K562 (cell line): ENCODE results near the gene TMEM86B. TPM values are rescaled to one million over a fixed set of nuclear protein-coding genes. Genes with fewer than 3 reads are reported as not detected.

Experiments used
- EGR1 ChIP-seq: fragments of 450-650 bp; conservative IDR thresholded peaks from 2 replicates; pipeline ENCODE4 v1.6.1; 2017; ENCODE audit warnings: mild to moderate bottlenecking
- ELF4 ChIP-seq: fragments of 450-650 bp; formaldehyde crosslinking; IDR thresholded peaks from 2 replicates; pipeline ENCODE4 v1.4.0; 2022; ENCODE audit warnings: missing genetic modification characterization
- HEY1 ChIP-seq: fragments of 250-450 bp; sonication (Bioruptor Pico); IDR thresholded peaks from 2 replicates; pipeline ENCODE4 v1.5.0; 2020; ENCODE audit warnings: mild to moderate bottlenecking, moderate library complexity, borderline replicate concordance
- NFE2 ChIP-seq: IDR thresholded peaks from 2 replicates; pipeline ENCODE4 v1.6.1; 2014; ENCODE audit warnings: antibody characterized with exemption, low read depth
- SP1 ChIP-seq: sonication (generic); formaldehyde crosslinking; IDR thresholded peaks from 2 replicates; pipeline ENCODE4 v1.8.1; 2022; ENCODE audit warnings: mild to moderate bottlenecking, missing genetic modification reagents
- SRSF9 ChIP-seq: fragments of 200-400 bp; formaldehyde crosslinking; IDR thresholded peaks from 2 replicates; pipeline ENCODE4 v1.6.1; 2017; ENCODE audit warnings: low read depth, low read length, borderline replicate concordance
- TCF7L2 ChIP-seq: fragments of 150-350 bp; IDR thresholded peaks from 2 replicates; pipeline ENCODE4 v1.6.1; 2016; ENCODE audit warnings: low read depth, mild to moderate bottlenecking, low read length, moderate library complexity
- ZBTB7A ChIP-seq: IDR thresholded peaks from 2 replicates; pipeline ENCODE4 v1.6.1; 2011; ENCODE audit warnings: low read depth, mild to moderate bottlenecking, low read length, moderate library complexity, borderline replicate concordance; ENCODE audit not compliant: control insufficient read depth
- ZNF197 ChIP-seq: fragments of 200-800 bp; sonication (Bioruptor generic); IDR thresholded peaks from 2 replicates; pipeline ENCODE4 v1.6.1; 2016; ENCODE audit warnings: low read depth, missing genetic modification characterization, missing compliant biosample characterization
- ZNF695 ChIP-seq: fragments of 450-650 bp; formaldehyde crosslinking; IDR thresholded peaks from 2 replicates; pipeline ENCODE4 v1.4.0; 2020; ENCODE audit warnings: mild to moderate bottlenecking, moderate library complexity
- polyA plus RNA-seq, 8 experiments: library from polyadenylated mRNA; depleted of rRNA in 4 of 8; stranded (reverse) in 5 of 8; unstranded in 3 of 8; fragments of >200 nt; fragmentation: Nextera tagmentation in 2 of 8; fragmentation: Illumina TruSeq in 1 of 8; extraction: Ambion mirVana in 2 of 8; extraction: Trizol in 1 of 8; gene quantifications; 2 replicates each; pipeline versions ENCODE4 v1.2.1 to v1.2.3, GENCODE V29; 2011 to 2014; ENCODE audit warnings: inconsistent platforms in 1 of 8, missing spikeins in 1 of 8
- total RNA-seq, 7 experiments: library from RNA; depleted of rRNA in 6 of 7; stranded (reverse); fragments of >200 nt in 6 of 7; fragmentation: Illumina TruSeq in 2 of 7; extraction: Trizol in 2 of 7; gene quantifications; 2 replicates each; pipeline versions ENCODE4 v1.2.1 to v1.2.3, GENCODE V29; 2011 to 2021; ENCODE audit warnings: low replicate concordance in 1 of 7
- TF ChIP-seq, protein P1 (sequence below): sonication (generic); formaldehyde crosslinking; IDR thresholded peaks from 2 replicates; pipeline ENCODE4 v1.8.0; 2022; ENCODE audit warnings: missing genetic modification reagents, mild to moderate bottlenecking, borderline replicate concordance
- TF ChIP-seq, protein P2 (sequence below): sonication (generic); formaldehyde crosslinking; IDR thresholded peaks from 2 replicates; pipeline ENCODE4 v1.8.0; 2022; ENCODE audit warnings: mild to moderate bottlenecking, missing genetic modification reagents
- TF ChIP-seq, protein P3 (sequence below): IDR thresholded peaks from 2 replicates; pipeline ENCODE4 v1.6.1; 2016; ENCODE audit warnings: missing genetic modification characterization, missing compliant biosample characterization
- TF ChIP-seq, protein P4 (sequence below): sonication (generic); formaldehyde crosslinking; IDR thresholded peaks from 2 replicates; pipeline ENCODE4 v1.4.0; 2020; ENCODE audit warnings: mild to moderate bottlenecking, missing genetic modification reagents

The TMEM86B gene
- total and polyA plus RNA-seq, 9 of the 15 experiments (the other 6 are each of a cell fraction or from before 2014, with no cell fraction given): 0.28 to 7.9 (median 2.1) TPM

DNA sequence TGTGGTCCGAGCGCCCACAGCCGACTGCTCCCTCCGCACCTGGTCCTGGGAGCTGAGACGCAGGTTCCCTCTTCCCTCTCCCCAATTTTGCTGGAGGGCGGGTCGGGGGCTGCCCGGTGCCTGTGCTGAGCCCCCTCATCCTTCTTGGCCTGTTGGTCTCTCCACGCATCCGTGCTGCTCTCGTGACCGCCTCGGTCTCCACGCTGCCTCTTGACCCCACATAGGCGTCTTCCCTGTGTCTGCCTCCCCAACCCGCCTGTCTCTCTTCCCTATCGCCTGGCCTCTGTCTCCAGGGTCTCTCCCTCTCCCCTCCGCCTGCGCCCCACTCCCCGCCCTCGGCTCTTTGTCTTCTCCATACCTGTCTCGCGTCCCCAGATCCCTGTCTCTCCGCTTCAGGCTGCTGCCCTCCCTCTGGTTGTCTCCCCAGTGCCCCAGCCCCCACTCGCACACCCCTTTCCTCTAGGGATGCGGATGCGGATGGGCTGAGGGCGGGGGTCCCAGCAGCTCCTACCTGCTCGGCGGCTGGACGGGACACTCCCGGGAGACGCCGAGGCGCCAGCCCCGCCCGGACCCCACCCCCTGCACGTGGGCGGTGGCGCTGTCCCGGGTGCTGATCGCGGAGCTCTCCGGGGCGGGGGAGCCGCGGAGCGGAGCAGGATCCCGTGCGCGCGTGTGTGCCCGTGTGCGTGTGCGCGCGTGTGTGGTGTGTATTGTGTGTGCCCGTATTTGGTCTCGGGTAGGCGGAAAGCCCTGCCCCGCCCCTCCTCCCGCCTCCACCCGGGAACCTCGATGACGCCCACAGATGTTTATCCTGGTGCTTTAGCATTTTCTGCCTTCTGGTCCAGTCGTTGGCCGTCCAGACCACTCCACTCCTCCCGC, 48.7 kb downstream of the TMEM86B start, which contains the start of gene SYT5 (continued):
- TF ChIP-seq, protein P1, sequence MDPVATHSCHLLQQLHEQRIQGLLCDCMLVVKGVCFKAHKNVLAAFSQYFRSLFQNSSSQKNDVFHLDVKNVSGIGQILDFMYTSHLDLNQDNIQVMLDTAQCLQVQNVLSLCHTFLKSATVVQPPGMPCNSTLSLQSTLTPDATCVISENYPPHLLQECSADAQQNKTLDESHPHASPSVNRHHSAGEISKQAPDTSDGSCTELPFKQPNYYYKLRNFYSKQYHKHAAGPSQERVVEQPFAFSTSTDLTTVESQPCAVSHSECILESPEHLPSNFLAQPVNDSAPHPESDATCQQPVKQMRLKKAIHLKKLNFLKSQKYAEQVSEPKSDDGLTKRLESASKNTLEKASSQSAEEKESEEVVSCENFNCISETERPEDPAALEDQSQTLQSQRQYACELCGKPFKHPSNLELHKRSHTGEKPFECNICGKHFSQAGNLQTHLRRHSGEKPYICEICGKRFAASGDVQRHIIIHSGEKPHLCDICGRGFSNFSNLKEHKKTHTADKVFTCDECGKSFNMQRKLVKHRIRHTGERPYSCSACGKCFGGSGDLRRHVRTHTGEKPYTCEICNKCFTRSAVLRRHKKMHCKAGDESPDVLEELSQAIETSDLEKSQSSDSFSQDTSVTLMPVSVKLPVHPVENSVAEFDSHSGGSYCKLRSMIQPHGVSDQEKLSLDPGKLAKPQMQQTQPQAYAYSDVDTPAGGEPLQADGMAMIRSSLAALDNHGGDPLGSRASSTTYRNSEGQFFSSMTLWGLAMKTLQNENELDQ: peak; percentile 90
- TF ChIP-seq, protein P2, sequence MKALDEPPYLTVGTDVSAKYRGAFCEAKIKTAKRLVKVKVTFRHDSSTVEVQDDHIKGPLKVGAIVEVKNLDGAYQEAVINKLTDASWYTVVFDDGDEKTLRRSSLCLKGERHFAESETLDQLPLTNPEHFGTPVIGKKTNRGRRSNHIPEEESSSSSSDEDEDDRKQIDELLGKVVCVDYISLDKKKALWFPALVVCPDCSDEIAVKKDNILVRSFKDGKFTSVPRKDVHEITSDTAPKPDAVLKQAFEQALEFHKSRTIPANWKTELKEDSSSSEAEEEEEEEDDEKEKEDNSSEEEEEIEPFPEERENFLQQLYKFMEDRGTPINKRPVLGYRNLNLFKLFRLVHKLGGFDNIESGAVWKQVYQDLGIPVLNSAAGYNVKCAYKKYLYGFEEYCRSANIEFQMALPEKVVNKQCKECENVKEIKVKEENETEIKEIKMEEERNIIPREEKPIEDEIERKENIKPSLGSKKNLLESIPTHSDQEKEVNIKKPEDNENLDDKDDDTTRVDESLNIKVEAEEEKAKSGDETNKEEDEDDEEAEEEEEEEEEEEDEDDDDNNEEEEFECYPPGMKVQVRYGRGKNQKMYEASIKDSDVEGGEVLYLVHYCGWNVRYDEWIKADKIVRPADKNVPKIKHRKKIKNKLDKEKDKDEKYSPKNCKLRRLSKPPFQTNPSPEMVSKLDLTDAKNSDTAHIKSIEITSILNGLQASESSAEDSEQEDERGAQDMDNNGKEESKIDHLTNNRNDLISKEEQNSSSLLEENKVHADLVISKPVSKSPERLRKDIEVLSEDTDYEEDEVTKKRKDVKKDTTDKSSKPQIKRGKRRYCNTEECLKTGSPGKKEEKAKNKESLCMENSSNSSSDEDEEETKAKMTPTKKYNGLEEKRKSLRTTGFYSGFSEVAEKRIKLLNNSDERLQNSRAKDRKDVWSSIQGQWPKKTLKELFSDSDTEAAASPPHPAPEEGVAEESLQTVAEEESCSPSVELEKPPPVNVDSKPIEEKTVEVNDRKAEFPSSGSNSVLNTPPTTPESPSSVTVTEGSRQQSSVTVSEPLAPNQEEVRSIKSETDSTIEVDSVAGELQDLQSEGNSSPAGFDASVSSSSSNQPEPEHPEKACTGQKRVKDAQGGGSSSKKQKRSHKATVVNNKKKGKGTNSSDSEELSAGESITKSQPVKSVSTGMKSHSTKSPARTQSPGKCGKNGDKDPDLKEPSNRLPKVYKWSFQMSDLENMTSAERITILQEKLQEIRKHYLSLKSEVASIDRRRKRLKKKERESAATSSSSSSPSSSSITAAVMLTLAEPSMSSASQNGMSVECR (CRISPR knock-in tag): peak; percentile 100
- TF ChIP-seq NFE2 (no peak), SP1 (CRISPR knock-in tag) (peak; percentile 87), SRSF9 (no peak), ZNF197 (CRISPR knock-in tag) (no peak), HEY1 (CRISPR knock-in tag) (no peak), TCF7L2 (no peak), ZNF695 (CRISPR knock-in tag) (no peak), ELF4 (CRISPR knock-in tag) (0 out of 2 replicates have a peak, but pooled peaks have one; percentile 27), ZBTB7A (0 out of 2 replicates have a peak, but pooled peaks have one; percentile 45), EGR1 (peak; percentile 98)
- TF ChIP-seq, protein P3, sequence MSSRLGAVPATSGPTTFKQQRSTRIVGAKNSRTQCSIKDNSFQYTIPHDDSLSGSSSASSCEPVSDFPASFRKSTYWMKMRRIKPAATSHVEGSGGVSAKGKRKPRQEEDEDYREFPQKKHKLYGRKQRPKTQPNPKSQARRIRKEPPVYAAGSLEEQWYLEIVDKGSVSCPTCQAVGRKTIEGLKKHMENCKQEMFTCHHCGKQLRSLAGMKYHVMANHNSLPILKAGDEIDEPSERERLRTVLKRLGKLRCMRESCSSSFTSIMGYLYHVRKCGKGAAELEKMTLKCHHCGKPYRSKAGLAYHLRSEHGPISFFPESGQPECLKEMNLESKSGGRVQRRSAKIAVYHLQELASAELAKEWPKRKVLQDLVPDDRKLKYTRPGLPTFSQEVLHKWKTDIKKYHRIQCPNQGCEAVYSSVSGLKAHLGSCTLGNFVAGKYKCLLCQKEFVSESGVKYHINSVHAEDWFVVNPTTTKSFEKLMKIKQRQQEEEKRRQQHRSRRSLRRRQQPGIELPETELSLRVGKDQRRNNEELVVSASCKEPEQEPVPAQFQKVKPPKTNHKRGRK (tag): no peak
- TF ChIP-seq, protein P4, sequence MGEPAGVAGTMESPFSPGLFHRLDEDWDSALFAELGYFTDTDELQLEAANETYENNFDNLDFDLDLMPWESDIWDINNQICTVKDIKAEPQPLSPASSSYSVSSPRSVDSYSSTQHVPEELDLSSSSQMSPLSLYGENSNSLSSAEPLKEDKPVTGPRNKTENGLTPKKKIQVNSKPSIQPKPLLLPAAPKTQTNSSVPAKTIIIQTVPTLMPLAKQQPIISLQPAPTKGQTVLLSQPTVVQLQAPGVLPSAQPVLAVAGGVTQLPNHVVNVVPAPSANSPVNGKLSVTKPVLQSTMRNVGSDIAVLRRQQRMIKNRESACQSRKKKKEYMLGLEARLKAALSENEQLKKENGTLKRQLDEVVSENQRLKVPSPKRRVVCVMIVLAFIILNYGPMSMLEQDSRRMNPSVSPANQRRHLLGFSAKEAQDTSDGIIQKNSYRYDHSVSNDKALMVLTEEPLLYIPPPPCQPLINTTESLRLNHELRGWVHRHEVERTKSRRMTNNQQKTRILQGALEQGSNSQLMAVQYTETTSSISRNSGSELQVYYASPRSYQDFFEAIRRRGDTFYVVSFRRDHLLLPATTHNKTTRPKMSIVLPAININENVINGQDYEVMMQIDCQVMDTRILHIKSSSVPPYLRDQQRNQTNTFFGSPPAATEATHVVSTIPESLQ: peak; percentile 95
